T-cell (primary cell): ENCODE results near the gene EML6. TPM values are rescaled to one million over a fixed set of nuclear protein-coding genes. Genes with fewer than 3 reads are reported as not detected.

Experiments
- ATAC-seq, 4 experiments: fragments of 200-7000 bp in 3 of 4; fragments of 150-1000 bp in 1 of 4; cut with Tn5 transposase; replicated peaks in 1 of 4; 1 replicate in 3 of 4; 2 replicates in 1 of 4; pipeline ENCODE4 v1.10.0; 2021; ENCODE audit warnings: moderate library complexity in 3 of 4, mild to moderate bottlenecking in 2 of 4, moderate number of reproducible peaks in 1 of 4
- CTCF ChIA-PET, 2 donors: fragments of 300-600 bp; sonication (Branson Sonifier 250); formaldehyde crosslinking; loops; one replicate each; lab custom pipeline; 2022; ENCODE audit warnings: antibody characterized with exemption in 2 of 2; lab: Charles Lee
- POLR2A ChIA-PET, 2 donors: fragments of 300-600 bp; sonication (Branson Sonifier 250); formaldehyde crosslinking; loops; one replicate each; lab custom pipeline; 2022; ENCODE audit warnings: antibody characterized with exemption in 2 of 2; lab: Charles Lee
- DNase-seq, 35 experiments: peaks; one replicate each; pipeline versions ENCODE4 v3.0.0 to v3.0.0-alpha.2; 2013 to 2023
- H3K27ac ChIP-seq: one replicate; pipeline ENCODE4 v1.5.1; 2013; ENCODE audit warnings: low read length
- H3K27me3 ChIP-seq, 2 experiments: replicated peaks in 1 of 2; 1 replicate in 1 of 2; 2 replicates in 1 of 2; pipeline versions ENCODE4 v1.6.1 to v1.7.0; 2013; ENCODE audit warnings: low read length in 1 of 2, mixed read lengths in 1 of 2; ENCODE audit not compliant: control insufficient read depth in 2 of 2, insufficient read depth in 2 of 2; ENCODE audit errors: extremely low read depth in 1 of 2
- H3K36me3 ChIP-seq, 2 donors: 1 replicate in 1 of 2; 2 replicates in 1 of 2; pipeline versions ENCODE4 v1.6.1 to v1.7.0; 2013; ENCODE audit warnings: low read length in 1 of 2; ENCODE audit not compliant: control insufficient read depth in 2 of 2, insufficient read depth in 1 of 2; ENCODE audit errors: extremely low read depth in 1 of 2
- H3K4me1 ChIP-seq, 2 experiments: 1 replicate in 1 of 2; 2 replicates in 1 of 2; pipeline versions ENCODE4 v1.6.1 to v1.7.0; 2013; ENCODE audit warnings: low read length in 2 of 2, mixed read lengths in 1 of 2; ENCODE audit not compliant: insufficient read depth in 2 of 2, control insufficient read depth in 1 of 2; ENCODE audit errors: extremely low read depth in 1 of 2
- H3K4me3 ChIP-seq, 2 donors: 1 replicate in 1 of 2; 2 replicates in 1 of 2; pipeline versions ENCODE4 v1.5.1 to v1.7.0; 2013; ENCODE audit warnings: mild to moderate bottlenecking in 2 of 2, low read length in 1 of 2, moderate library complexity in 1 of 2; ENCODE audit not compliant: control insufficient read depth in 1 of 2; ENCODE audit errors: extremely low read depth in 1 of 2
- H3K9me3 ChIP-seq: 2 replicates; pipeline ENCODE4 v1.7.0; 2013
- H3K27ac Mint-ChIP-seq, 2 donors: one replicate each; pipeline ENCODE4 v1.8.0; 2020 to 2021; ENCODE audit warnings: mild to moderate bottlenecking in 2 of 2, mixed read lengths in 2 of 2
- H3K27me3 Mint-ChIP-seq, 2 donors: one replicate each; pipeline ENCODE4 v1.8.0; 2021 to 2022; ENCODE audit warnings: mixed read lengths in 2 of 2
- H3K36me3 Mint-ChIP-seq: one replicate; pipeline ENCODE4 v1.8.0; 2021; ENCODE audit warnings: mixed read lengths
- H3K4me1 Mint-ChIP-seq, 3 donors: one replicate each; pipeline ENCODE4 v1.8.0; 2020 to 2022; ENCODE audit warnings: mixed read lengths in 3 of 3, mild to moderate bottlenecking in 1 of 3
- H3K4me3 Mint-ChIP-seq, 3 donors: one replicate each; pipeline ENCODE4 v1.8.0; 2020 to 2022; ENCODE audit warnings: mild to moderate bottlenecking in 3 of 3, mixed read lengths in 3 of 3, moderate library complexity in 3 of 3
- H3K9me3 Mint-ChIP-seq, 3 donors: one replicate each; pipeline ENCODE4 v1.8.0; 2020 to 2022; ENCODE audit warnings: mixed read lengths in 3 of 3
- whole genome bisulfite sequencing: methylation state at CpG from one replicate; pipeline ENCODE4 v1.1.5; 2013; ENCODE audit warnings: missing lambda C conversion rate; ENCODE audit not compliant: insufficient coverage; 5-methylcytosine and 5-hydroxymethylcytosine counted together
- total RNA-seq, 35 experiments: library from RNA in 6 of 35; stranded (reverse) in 6 of 35; fragments of 120-200 nt in 1 of 35; gene quantifications; one replicate each; pipeline versions ENCODE4 v1.2.1 to v1.2.4 and lab custom pipeline; 2013 to 2026

Gene EML6
- total RNA-seq, 5 donors from 2014 or later (not counting 1 experiment from before 2014, with no cell fraction given): 1.3 to 2.6 (median 1.8) TPM

GRCh38 chr2:54772110-54772509, 48.6 kb downstream of the EML6 start:
- POLR2A ChIA-PET: no interaction called here

GRCh38 chr2:54772531-54772930, 49.1 kb downstream of the EML6 start:
- Histone ChIP-seq H3K27me3 (no peaks in the 10 kb centered on the region), H3K4me1 (no peaks in the 10 kb centered on the region), H3K9me3 (no peaks in the 10 kb centered on the region), H3K36me3 (no peaks in the 10 kb centered on the region), H3K4me3 (no peak overlapping the region), H3K27ac (no peak overlapping the region)
- DNase-seq (no peak), ATAC-seq (no peak)
- Mint-ChIP-seq H3K27me3 (peaks cover 3 to 7% of the 10 kb centered on the region in 2 donors), H3K4me1 (peaks cover 0 to 7% (median 5%) of the 10 kb centered on the region in 3 donors), H3K9me3 (peaks cover 10 to 26% (median 13%) of the 10 kb centered on the region in 3 donors), H3K27ac (no peak overlapping the region), H3K36me3 (peaks cover 10% of the 10 kb centered on the region), H3K4me3 (no peak overlapping the region)
- CTCF ChIA-PET: interaction anchor here in 1 of 2 donors (0.5 kb wide), 1 partner anchor 266 kb away, joined by 4 read pairs; no protein-coding TSS in a partner anchor
- POLR2A ChIA-PET: interaction anchor here in 1 of 2 donors (0.5 kb wide), 1 partner anchor 870 kb away, joined by 9 read pairs; no protein-coding TSS in a partner anchor
- 75% methylated on average over 3 of the region's 4 CpGs for WGBS

More at GRCh38 chr2:54772110-54772509, 48.6 kb downstream of the EML6 start:
- H3K27me3 ChIP-seq: no peaks in the 10 kb centered on the region
- ATAC-seq (no peak), DNase-seq (no peak)
- Mint-ChIP-seq H3K27me3 (peaks cover 2 to 3% of the 10 kb centered on the region in 2 donors), H3K9me3 (peaks cover 10 to 22% (median 13%) of the 10 kb centered on the region in 3 donors), H3K27ac (no peak overlapping the region), H3K4me1 (peaks cover 0 to 7% (median 5%) of the 10 kb centered on the region in 3 donors), H3K36me3 (peaks cover 10% of the 10 kb centered on the region), H3K4me3 (no peak overlapping the region)
- 57% methylated on average over 1 of the region's 3 CpGs for WGBS
- no peak overlapping the region for H3K4me3 ChIP-seq
- CTCF ChIA-PET: no interaction called here
- H3K27ac ChIP-seq: no peak overlapping the region
- H3K4me1 ChIP-seq: no peaks in the 10 kb centered on the region
- no peaks in the 10 kb centered on the region for H3K36me3 ChIP-seq
- H3K9me3 ChIP-seq: no peaks in the 10 kb centered on the region

DNA sequence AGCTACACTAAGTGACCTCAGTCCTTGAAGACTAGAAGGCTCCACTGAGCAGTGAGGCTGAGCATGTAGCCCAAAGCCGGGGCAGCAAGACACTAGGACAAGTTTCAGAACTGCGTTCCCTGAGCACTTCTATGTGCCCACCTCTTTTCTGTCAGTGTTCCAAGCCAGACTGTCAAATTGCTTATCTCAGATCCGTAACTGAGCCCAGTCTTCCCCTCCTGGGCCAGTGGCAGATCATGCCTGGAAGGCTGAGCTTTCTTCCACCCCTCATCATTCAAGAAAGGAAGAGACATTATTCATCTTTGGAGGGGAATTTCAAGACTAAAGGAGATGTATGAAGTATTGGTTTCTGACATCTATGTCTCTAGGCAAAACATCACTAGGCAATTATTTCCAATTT, 49.8 kb downstream of the EML6 start:
- Histone ChIP-seq H3K9me3 (no peaks in the 10 kb centered on the region), H3K27ac (no peak overlapping the region), H3K27me3 (no peaks in the 10 kb centered on the region), H3K4me1 (no peaks in the 10 kb centered on the region), H3K36me3 (no peaks in the 10 kb centered on the region), H3K4me3 (no peak overlapping the region)
- 93% methylated on average over 3 of the region's 3 CpGs for WGBS
- Mint-ChIP-seq H3K4me1 (peaks cover 0 to under 1% (median under 1%) of the 10 kb centered on the region in 3 donors), H3K9me3 (peaks cover 10 to 26% (median 13%) of the 10 kb centered on the region in 3 donors), H3K27me3 (peaks cover 3 to 7% of the 10 kb centered on the region in 2 donors), H3K36me3 (peaks cover 10% of the 10 kb centered on the region), H3K4me3 (no peak overlapping the region), H3K27ac (no peak overlapping the region)
- DNase-seq (no peak), ATAC-seq (no peak)
- CTCF ChIA-PET: no interaction called here
- POLR2A ChIA-PET: no interaction called here

DNA sequence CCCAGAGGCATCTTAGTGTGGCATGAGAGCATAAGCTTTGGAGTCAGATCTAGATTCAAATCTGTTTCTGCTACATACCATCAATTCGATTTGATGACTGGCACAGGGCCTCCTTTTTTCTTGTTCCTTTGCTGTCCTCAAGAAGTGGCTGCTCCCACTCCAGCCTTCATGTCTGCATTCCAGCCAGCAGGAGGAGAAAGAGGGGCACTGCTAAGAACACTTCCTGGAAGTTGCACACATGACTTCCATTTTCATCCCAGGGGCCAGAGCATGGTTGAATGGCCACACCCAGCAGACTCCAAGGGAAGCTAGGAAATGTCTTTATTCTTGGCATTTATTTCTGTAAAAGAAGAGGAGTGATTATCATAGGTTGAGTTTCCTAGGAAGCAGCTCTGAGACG, 50.4 kb downstream of the EML6 start:
- H3K36me3 Mint-ChIP-seq: peaks cover 10% of the 10 kb centered on the region
- no peak overlapping the region for H3K27ac Mint-ChIP-seq
- no peak for ATAC-seq
- no peak overlapping the region for H3K4me3 Mint-ChIP-seq
- H3K27ac ChIP-seq: no peak overlapping the region
- peaks cover 10 to 26% (median 13%) of the 10 kb centered on the region in 3 donors for H3K9me3 Mint-ChIP-seq
- no peaks in the 10 kb centered on the region for H3K36me3 ChIP-seq
- no peak overlapping the region for H3K4me3 ChIP-seq
- CTCF ChIA-PET: no interaction called here
- H3K27me3 ChIP-seq: no peaks in the 10 kb centered on the region
- DNase-seq: no peak
- WGBS: 75% methylated on average over 2 of the region's 2 CpGs
- POLR2A ChIA-PET: no interaction called here
- no peaks in the 10 kb centered on the region for H3K4me1 Mint-ChIP-seq
- H3K27me3 Mint-ChIP-seq: peaks cover 3 to 7% of the 10 kb centered on the region in 2 donors
- H3K4me1 ChIP-seq: no peaks in the 10 kb centered on the region
- no peaks in the 10 kb centered on the region for H3K9me3 ChIP-seq

GRCh38 chr2:54775710-54776109, 52.2 kb downstream of the EML6 start:
- Mint-ChIP-seq H3K4me1 (no peaks in the 10 kb centered on the region), H3K4me3 (no peak overlapping the region), H3K27me3 (peaks cover 3 to 7% of the 10 kb centered on the region in 2 donors), H3K36me3 (peaks cover 10% of the 10 kb centered on the region), H3K27ac (no peak overlapping the region), H3K9me3 (peaks cover 10 to 26% (median 13%) of the 10 kb centered on the region in 3 donors)
- no peak for ATAC-seq
- no peaks in the 10 kb centered on the region for H3K9me3 ChIP-seq
- H3K4me1 ChIP-seq: no peaks in the 10 kb centered on the region
- ChIA-PET CTCF (interaction anchor here in 1 of 2 donors (1.1 kb wide), 1 partner anchor 70 kb away, joined by 3 read pairs; no protein-coding TSS in a partner anchor), POLR2A (no interaction called here)
- no peaks in the 10 kb centered on the region for H3K27me3 ChIP-seq
- DNase-seq: no peak
- H3K4me3 ChIP-seq: no peak overlapping the region
- H3K27ac ChIP-seq: no peak overlapping the region
- no peaks in the 10 kb centered on the region for H3K36me3 ChIP-seq

GRCh38 chr2:54776494-54776893, 53.0 kb downstream of the EML6 start:
- ATAC-seq (no peak), DNase-seq (no peak)
- Histone ChIP-seq H3K4me3 (no peak overlapping the region), H3K36me3 (no peaks in the 10 kb centered on the region), H3K27ac (no peak overlapping the region), H3K4me1 (no peaks in the 10 kb centered on the region), H3K27me3 (no peaks in the 10 kb centered on the region), H3K9me3 (no peaks in the 10 kb centered on the region)
- POLR2A ChIA-PET: interaction anchor here in 1 of 2 donors (0.7 kb wide), 1 partner anchor 106 kb away, joined by 8 read pairs; no protein-coding TSS in a partner anchor
- no peak overlapping the region for H3K4me3 Mint-ChIP-seq
- peaks cover 10% of the 10 kb centered on the region for H3K36me3 Mint-ChIP-seq
- peaks cover 3 to 7% of the 10 kb centered on the region in 2 donors for H3K27me3 Mint-ChIP-seq
- no peak overlapping the region for H3K27ac Mint-ChIP-seq
- CTCF ChIA-PET: interaction anchor here in 1 of 2 donors (0.6 to 1.1 kb wide), 2 partner anchors 14 to 69 kb away, joined by 3 read pairs; no protein-coding TSS in a partner anchor
- peaks cover 10 to 26% (median 13%) of the 10 kb centered on the region in 3 donors for H3K9me3 Mint-ChIP-seq
- no peaks in the 10 kb centered on the region for H3K4me1 Mint-ChIP-seq
- WGBS: no CpG with 5 or more reads among the region's 2 CpGs
